CD4-positive, alpha-beta T cell treated with Interleukin-2 at 100 ng/mL for 4 hours (primary cell): ENCODE results near the gene COX7B.

Experiments used
- DNase-seq: peaks from one replicate; pipeline ENCODE4 v3.0.0-alpha.2; 2020; ENCODE audit warnings: low spot score

The COX7B gene

GRCh38 chrX:77945910-77946545 lies 46.8 kb downstream of the COX7B start:
- DNase-seq: no peak

GRCh38 chrX:77946571-77946970 lies 47.3 kb downstream of the COX7B start:
- no peak for DNase-seq

GRCh38 chrX:77949840-77950239 lies 50.6 kb downstream of the COX7B start:
- no peak for DNase-seq

- no peak for DNase-seq
Observed at GRCh38 chrX:77952173-77952572, 52.9 kb downstream of the COX7B start.

- DNase-seq: no peak
Observed at GRCh38 chrX:77953302-77953701, 54.0 kb downstream of the COX7B start.

GRCh38 chrX:77953708-77954107 lies 54.4 kb downstream of the COX7B start:
- DNase-seq: no peak
